ENCODE measurements around the gene OCIAD2. TPM values are rescaled to one million over a fixed set of nuclear protein-coding genes. Genes with fewer than 3 reads are reported as not detected.
A peak's percentile ranks its signal among the peaks of the same experiment; 100 is the strongest.

Gene OCIAD2
- total RNA-seq, 4 donors from 2014 or later = 12.6 to 21.5 (median 17.6) TPM

GRCh38 chr4:48905363-48906015, 1.1 kb downstream of the OCIAD2 start:
- intact Hi-C loops (cut with DNase I; ENCODE audit: low total_unique reads) = no loop called here
- TF ChIP-seq CTCF (IDR thresholded peaks at IDR 0.05) (no peak), POLR2A (IDR thresholded peaks at IDR 0.05) (no peak)
- no peak for DNase-seq (ENCODE audit: low spot score in 2 of 2)
- 84 to 87% methylated on average over 9 of the region's 9 CpGs for WGBS, 2 donors
- H3K4me3 ChIP-seq (ENCODE audit: low read depth, poor library complexity, severe bottlenecking) = peak overlapping the region; percentile 52

- no peak for TF ChIP-seq POLR2A (IDR thresholded peaks at IDR 0.05)
- no peak for TF ChIP-seq CTCF (IDR thresholded peaks at IDR 0.05)
- H3K4me3 ChIP-seq (ENCODE audit: low read depth, poor library complexity, severe bottlenecking) = no peak overlapping the region
- no peak for DNase-seq (ENCODE audit: low spot score in 2 of 2)
- intact Hi-C loops (cut with DNase I; ENCODE audit: low total_unique reads) = no loop called here
- 92 to 95% methylated on average over 3 of the region's 3 CpGs for WGBS, 2 donors
These were observed 1.9 kb downstream of the OCIAD2 start for GRCh38 chr4:48904541-48905142.

GRCh38 chr4:48904101-48904500, 2.5 kb downstream of the OCIAD2 start:
- no peak overlapping the region for H3K4me3 ChIP-seq (ENCODE audit: low read depth, poor library complexity, severe bottlenecking)
- intact Hi-C loops (cut with DNase I; ENCODE audit: low total_unique reads) = no loop called here
- TF ChIP-seq POLR2A (IDR thresholded peaks at IDR 0.05) = no peak
- TF ChIP-seq CTCF (IDR thresholded peaks at IDR 0.05) = no peak
- DNase-seq (ENCODE audit: low spot score in 2 of 2) = no peak
- WGBS, 2 donors = 92% methylated on average over 4 of the region's 4 CpGs

GRCh38 chr4:48902266-48902665, 4.3 kb downstream of the OCIAD2 start:
- no peak for DNase-seq (ENCODE audit: low spot score in 2 of 2)
- no peak overlapping the region for H3K4me3 ChIP-seq (ENCODE audit: low read depth, poor library complexity, severe bottlenecking)
- TF ChIP-seq CTCF (IDR thresholded peaks at IDR 0.05) (no peak), POLR2A (IDR thresholded peaks at IDR 0.05) (no peak)
- intact Hi-C loops (cut with DNase I; ENCODE audit: low total_unique reads) = no loop called here

- no peak overlapping the region for H3K4me3 ChIP-seq (ENCODE audit: low read depth, poor library complexity, severe bottlenecking)
- DNase-seq (ENCODE audit: low spot score in 2 of 2) = no peak
- TF ChIP-seq CTCF (IDR thresholded peaks at IDR 0.05) = no peak
- no peak for TF ChIP-seq POLR2A (IDR thresholded peaks at IDR 0.05)
- intact Hi-C loops (cut with DNase I; ENCODE audit: low total_unique reads) = no loop called here
- WGBS, 2 donors = 93 to 96% methylated on average over 4 of the region's 4 CpGs
These were observed 5.4 kb downstream of the OCIAD2 start for GRCh38 chr4:48901196-48901595.

- 90% methylated on average over 4 of the region's 4 CpGs for WGBS, 2 donors
- no peak for DNase-seq (ENCODE audit: low spot score in 2 of 2)
- intact Hi-C loops (cut with DNase I; ENCODE audit: low total_unique reads) = no loop called here
- no peak for TF ChIP-seq POLR2A (IDR thresholded peaks at IDR 0.05)
- TF ChIP-seq CTCF (IDR thresholded peaks at IDR 0.05) = no peak
- H3K4me3 ChIP-seq (ENCODE audit: low read depth, poor library complexity, severe bottlenecking) = no peak overlapping the region
These were observed 6.6 kb downstream of the OCIAD2 start for GRCh38 chr4:48899950-48900349.
